ENCODE measurements around the gene ANXA1. TPM values are rescaled to one million over a fixed set of nuclear protein-coding genes. Genes with fewer than 3 reads are reported as not detected.

ANXA1 gene
- total RNA-seq, 1 experiment from 2014 or later: 2.1 TPM

- Mint-ChIP-seq H3K27ac (no peak overlapping the region), H3K27me3 (ENCODE audit: low read depth) (no peaks in the 10 kb centered on the region), H3K4me3 (no peak overlapping the region), H3K9me3 (peaks cover 10% of the 10 kb centered on the region; the same call in 1 of the 2 replicates), H3K36me3 (no peaks in the 10 kb centered on the region), H3K4me1 (peaks cover 41% of the 10 kb centered on the region)
- DNase-seq (ENCODE audit: low spot score) (no peak), ATAC-seq (no peak)
- no peak for TF ChIP-seq CTCF (IDR thresholded peaks at IDR 0.05)
- no peak for TF ChIP-seq GABPB1 (CRISPR knock-in tag; IDR thresholded peaks at IDR 0.05)
- no peak for TF ChIP-seq ZNF671 (CRISPR knock-in tag; IDR thresholded peaks at IDR 0.05)
- no peak for TF ChIP-seq ZNF121 (CRISPR knock-in tag; IDR thresholded peaks at IDR 0.05)
- no peak for TF ChIP-seq ATF2 (CRISPR knock-in tag; IDR thresholded peaks at IDR 0.05; ENCODE audit: borderline replicate concordance, low read depth)
- no peak for TF ChIP-seq IRF1 (CRISPR knock-in tag; IDR thresholded peaks at IDR 0.05)
- no peak for TF ChIP-seq GRHL2 (CRISPR knock-in tag; IDR thresholded peaks at IDR 0.05; ENCODE audit: insufficient replicate concordance, severe bottlenecking)
- no peak for TF ChIP-seq ZSCAN18 (CRISPR knock-in tag; IDR thresholded peaks at IDR 0.05)
- no peak for TF ChIP-seq TCF7 (CRISPR knock-in tag; IDR thresholded peaks at IDR 0.05; ENCODE audit: low read depth)
- no peak for TF ChIP-seq ELF4 (CRISPR knock-in tag; IDR thresholded peaks at IDR 0.05; ENCODE audit: low read depth)
- TF ChIP-seq ESRRA (CRISPR knock-in tag; IDR thresholded peaks at IDR 0.05; ENCODE audit: borderline replicate concordance): no peak
- no peak for TF ChIP-seq HMGA2 (CRISPR knock-in tag; IDR thresholded peaks at IDR 0.05)
- TF ChIP-seq ATF1 (CRISPR knock-in tag; IDR thresholded peaks at IDR 0.05): no peak
- no peak for TF ChIP-seq TP53 (CRISPR knock-in tag; IDR thresholded peaks at IDR 0.05)
- no peak for TF ChIP-seq USF2 (CRISPR knock-in tag; IDR thresholded peaks at IDR 0.05)
- ChIA-PET POLR2A (no interaction called here), CTCF (interaction anchor here (1.0 kb wide), 1 partner anchor 39 kb away, joined by 3 read pairs; no protein-coding TSS in a partner anchor)
Measured at GRCh38 chr9:73146111-73146815, 5.4 kb upstream of the ANXA1 start.

- Mint-ChIP-seq H3K4me1 (peaks cover 55% of the 10 kb centered on the region), H3K9me3 (0 out of 2 replicates have a peak, but pooled peaks cover 3% of the 10 kb centered on the region), H3K27ac (no peak overlapping the region), H3K36me3 (no peaks in the 10 kb centered on the region), H3K4me3 (no peak overlapping the region), H3K27me3 (ENCODE audit: low read depth) (no peaks in the 10 kb centered on the region)
- ChIA-PET CTCF (no interaction called here), POLR2A (no interaction called here)
- DNase-seq (ENCODE audit: low spot score) (no peak), ATAC-seq (no peak)
- no peak for TF ChIP-seq FOXJ3 (CRISPR knock-in tag; IDR thresholded peaks at IDR 0.05; ENCODE audit: borderline replicate concordance)
- no peak for TF ChIP-seq E2F5 (CRISPR knock-in tag; IDR thresholded peaks at IDR 0.05)
- TF ChIP-seq ZMAT4 (CRISPR knock-in tag; IDR thresholded peaks at IDR 0.05): no peak
- no peak for TF ChIP-seq E2F4 (CRISPR knock-in tag; IDR thresholded peaks at IDR 0.05; ENCODE audit: borderline replicate concordance, low read depth)
- TF ChIP-seq SP1 (CRISPR knock-in tag; conservative IDR thresholded peaks at IDR 0.05): no peak
- TF ChIP-seq NR3C1 (CRISPR knock-in tag; conservative IDR thresholded peaks at IDR 0.05; ENCODE audit: low read depth): no peak
- TF ChIP-seq NFYB (CRISPR knock-in tag; conservative IDR thresholded peaks at IDR 0.05; ENCODE audit: low read depth): no peak
- no peak for TF ChIP-seq ATF2 (CRISPR knock-in tag; IDR thresholded peaks at IDR 0.05; ENCODE audit: borderline replicate concordance, low read depth)
Measured at GRCh38 chr9:73148447-73148937, 3.2 kb upstream of the ANXA1 start.
